Measurements from ENCODE around the gene SFMBT1. TPM values are rescaled to one million over a fixed set of nuclear protein-coding genes. Genes with fewer than 3 reads are reported as not detected.

Gene SFMBT1
- total RNA-seq, 6 experiments from 2014 or later: 3.0 to 4.8 (median 3.9) TPM

GRCh38 chr3:52971895-52972294 lies 74.0 kb downstream of the SFMBT1 start:
- no peak for TF ChIP-seq CTCF (IDR thresholded peaks at IDR 0.05)

GRCh38 chr3:52967398-52967797 lies 78.5 kb downstream of the SFMBT1 start:
- H3K27me3 Mint-ChIP-seq (ENCODE audit: insufficient read depth): peaks cover 2% of the 10 kb centered on the region; the same call in 1 of the 2 replicates
- no peak overlapping the region for H3K4me3 Mint-ChIP-seq
- peaks cover 10% of the 10 kb centered on the region for H3K4me1 Mint-ChIP-seq (ENCODE audit: low read depth)
- no peaks in the 10 kb centered on the region for H3K36me3 Mint-ChIP-seq (ENCODE audit: low read depth)
- H3K27ac Mint-ChIP-seq: no peak overlapping the region
- TF ChIP-seq CTCF (IDR thresholded peaks at IDR 0.05): no peak
- no peak for DNase-seq
- H3K9me3 Mint-ChIP-seq: no peaks in the 10 kb centered on the region

More at GRCh38 chr3:52971895-52972294, 74.0 kb downstream of the SFMBT1 start:
- Mint-ChIP-seq H3K9me3 (no peaks in the 10 kb centered on the region), H3K36me3 (ENCODE audit: low read depth) (no peaks in the 10 kb centered on the region), H3K4me3 (no peak overlapping the region), H3K4me1 (ENCODE audit: low read depth) (peaks cover 18% of the 10 kb centered on the region), H3K27ac (no peak overlapping the region), H3K27me3 (ENCODE audit: insufficient read depth) (peaks cover under 1% of the 10 kb centered on the region; the same call in 1 of the 2 replicates)
- DNase-seq: no peak

- Mint-ChIP-seq H3K4me1 (ENCODE audit: low read depth) (peaks cover 6% of the 10 kb centered on the region), H3K36me3 (ENCODE audit: low read depth) (no peaks in the 10 kb centered on the region), H3K4me3 (no peak overlapping the region), H3K27me3 (ENCODE audit: insufficient read depth) (peaks cover 2% of the 10 kb centered on the region; the same call in 1 of the 2 replicates), H3K9me3 (no peaks in the 10 kb centered on the region), H3K27ac (no peak overlapping the region)
- DNase-seq: no peak
- TF ChIP-seq CTCF (IDR thresholded peaks at IDR 0.05): no peak
Measured at GRCh38 chr3:52962160-52962559, 83.7 kb downstream of the SFMBT1 start.

- H3K27me3 Mint-ChIP-seq (ENCODE audit: insufficient read depth): no peaks in the 10 kb centered on the region
- no peak for DNase-seq
Measured at GRCh38 chr3:52959773-52960172, 86.1 kb downstream of the SFMBT1 start.

GRCh38 chr3:52939600-52939999 lies 106.3 kb downstream of the SFMBT1 start:
- TF ChIP-seq CTCF (IDR thresholded peaks at IDR 0.05): no peak
- H3K27ac Mint-ChIP-seq: 0 out of 2 replicates have a peak overlapping the region, but pooled peaks have one; percentile 4
- H3K4me3 Mint-ChIP-seq: no peak overlapping the region
- H3K9me3 Mint-ChIP-seq: no peaks in the 10 kb centered on the region
- peaks cover 4% of the 10 kb centered on the region for H3K4me1 Mint-ChIP-seq (ENCODE audit: low read depth)
- peaks cover 3% of the 10 kb centered on the region for H3K27me3 Mint-ChIP-seq (ENCODE audit: insufficient read depth)
- no peak for DNase-seq
- H3K36me3 Mint-ChIP-seq (ENCODE audit: low read depth): no peaks in the 10 kb centered on the region

More at GRCh38 chr3:52959773-52960172, 86.1 kb downstream of the SFMBT1 start:
- Mint-ChIP-seq H3K36me3 (ENCODE audit: low read depth) (no peaks in the 10 kb centered on the region), H3K4me1 (ENCODE audit: low read depth) (no peaks in the 10 kb centered on the region), H3K9me3 (no peaks in the 10 kb centered on the region), H3K4me3 (no peak overlapping the region), H3K27ac (no peak overlapping the region)
- TF ChIP-seq CTCF (IDR thresholded peaks at IDR 0.05): peak; percentile 42; the same call in 1 of the 2 replicates

Measured in HFFc6 (cell line).